Stimulated activated CD4-positive, alpha-beta T cell treated with anti-CD3 and anti-CD28 coated beads, Interleukin-1b, Interleukin-23, amount 100 ng/mL, for 1 hour (primary cell): Measurements from ENCODE around the gene VAV1.
"Not testable (repeated sequence)": the region's sequence is repeated elsewhere in the genome, so short reads cannot be mapped to it uniquely, and the experiment has no call there.

Experiments
- DNase-seq, 2 donors: peaks; one replicate each; pipeline ENCODE4 v3.0.0-alpha.2; 2020; ENCODE audit warnings: low read depth in 2 of 2

Gene VAV1

GRCh38 chr19:6754653-6755463 lies 17.6 kb upstream of the VAV1 start:
- DNase-seq, result no peak

DNA sequence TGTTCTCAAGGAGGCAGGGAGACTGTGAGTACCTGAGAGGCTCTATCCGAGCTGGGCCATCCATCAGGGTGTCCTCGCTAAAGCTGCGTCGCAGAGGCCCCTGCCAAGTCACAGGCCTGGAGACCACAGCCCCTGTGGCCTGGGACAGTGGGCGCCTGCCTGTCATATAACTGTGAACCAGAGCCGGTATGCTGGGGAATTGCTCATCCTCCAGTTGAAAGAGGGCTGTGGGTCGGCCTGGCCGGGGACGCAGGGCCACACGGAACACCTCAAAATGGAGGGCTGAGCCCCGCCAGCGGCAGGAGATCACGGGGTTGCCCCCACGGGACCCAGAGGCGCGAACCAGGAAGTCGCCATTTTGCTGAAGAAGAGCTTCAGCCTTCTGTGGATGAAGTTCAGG lies 11.9 kb upstream of the VAV1 start:
- DNase-seq, result no peak

DNA sequence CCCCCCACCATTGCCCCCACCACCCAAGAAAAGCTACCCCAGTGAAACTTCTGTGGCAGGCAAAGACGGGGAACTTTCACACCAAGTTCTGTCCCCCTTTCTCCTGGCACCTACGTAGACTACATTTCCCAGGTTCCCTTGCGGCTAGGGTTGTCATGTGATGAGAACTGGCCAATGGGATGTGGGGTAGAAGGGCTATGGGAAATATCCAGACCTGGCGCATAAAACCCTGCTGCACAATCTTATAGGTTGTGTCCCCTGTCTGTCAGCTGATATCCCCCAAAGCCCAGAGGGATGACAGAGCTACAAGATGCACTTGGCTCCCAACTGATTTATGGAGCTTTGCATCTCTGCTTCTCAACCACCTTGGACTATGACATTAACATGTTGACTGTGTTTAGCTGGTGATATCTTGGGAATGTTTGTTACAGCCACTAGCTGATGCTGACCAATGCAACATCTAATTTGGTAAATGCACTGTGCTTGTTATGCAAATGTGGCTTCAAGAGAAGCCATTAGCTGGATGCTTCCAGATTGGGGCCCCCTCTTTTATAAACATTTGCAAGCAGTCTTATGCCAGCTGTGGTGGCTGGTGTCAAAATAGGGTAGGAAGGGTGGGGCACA lies 11.3 kb upstream of the VAV1 start:
- no peak for DNase-seq

DNA sequence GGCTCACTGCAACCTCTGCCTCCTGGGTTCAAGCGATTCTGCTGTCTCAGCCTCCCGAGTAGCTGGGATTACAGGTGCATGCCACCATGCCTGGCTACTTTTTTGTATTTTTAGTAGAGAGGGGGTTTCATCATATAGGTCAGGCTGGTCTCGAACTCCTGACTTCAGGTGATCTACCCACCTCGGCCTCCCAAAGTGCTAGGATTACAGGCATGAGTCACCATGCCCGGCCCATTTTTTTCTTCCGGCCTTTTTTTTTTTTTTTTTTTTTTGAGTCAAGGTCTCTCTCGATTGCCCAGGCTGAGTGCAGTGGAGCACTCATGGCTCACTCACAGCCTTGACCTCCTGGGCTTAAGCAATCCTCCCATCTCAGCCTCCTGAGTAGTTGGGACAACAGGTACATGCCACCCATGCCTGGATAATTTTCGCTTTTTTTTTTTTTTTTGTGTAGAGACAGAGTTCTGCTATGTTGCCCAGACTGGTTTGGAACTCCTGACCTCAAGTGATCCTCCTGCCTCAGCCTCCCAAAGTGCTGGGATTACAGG lies 10.2 kb upstream of the VAV1 start:
- not testable (repeated sequence) for DNase-seq

GRCh38 chr19:6765738-6766356 lies 6.7 kb upstream of the VAV1 start:
- DNase-seq, result no peak

DNA sequence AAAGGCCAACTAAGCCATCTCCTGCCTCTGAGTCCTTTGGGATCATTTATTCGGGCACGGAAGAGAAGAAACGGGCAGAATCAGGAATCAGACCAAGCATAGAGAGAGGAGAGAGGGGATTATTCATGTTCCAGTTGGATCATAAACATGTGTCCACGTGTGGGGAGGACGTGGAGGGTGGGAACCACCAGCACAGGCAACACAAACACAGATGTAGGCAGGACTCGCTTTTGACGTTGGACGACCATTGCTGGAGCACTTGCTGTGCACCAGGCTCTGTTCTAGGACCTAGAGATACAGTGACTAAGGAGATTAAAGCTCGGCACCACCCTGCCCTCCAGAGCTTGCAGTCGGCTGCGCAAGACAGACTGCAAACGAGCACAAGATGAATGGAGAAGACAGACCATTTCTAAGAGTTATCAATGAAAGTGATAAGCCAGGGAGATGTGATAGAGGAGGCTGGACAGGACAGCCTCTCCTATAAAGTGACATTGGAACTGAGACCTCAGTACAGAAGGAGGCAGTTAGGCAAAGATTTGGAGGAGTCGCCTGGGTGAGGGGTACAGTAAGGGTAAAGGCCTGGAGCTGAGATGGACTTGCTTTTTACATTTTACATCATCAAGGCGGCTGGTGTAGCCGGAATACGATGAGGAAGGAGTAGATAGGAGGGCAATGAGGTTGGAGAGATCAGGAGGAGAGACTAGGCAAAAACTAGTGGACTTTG lies 6.0 kb upstream of the VAV1 start:
- no peak for DNase-seq

DNA sequence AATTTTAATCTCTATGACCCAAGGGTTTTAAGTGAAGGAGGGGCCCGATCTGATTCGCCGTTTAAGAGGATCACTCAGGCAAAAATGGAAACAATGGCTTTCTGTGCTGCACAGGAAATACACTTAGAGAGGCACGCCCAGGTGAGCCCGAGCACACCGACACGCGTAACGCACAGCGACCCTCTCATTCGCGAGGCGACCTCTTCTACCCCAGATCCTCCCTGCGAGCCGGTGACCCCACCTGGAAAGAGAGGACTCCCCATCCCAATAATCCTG lies 5.5 kb upstream of the VAV1 start:
- no peak for DNase-seq

GRCh38 chr19:6767357-6768235 lies 4.9 kb upstream of the VAV1 start, which contains the start of gene SH2D3A:
SH2D3A (minus strand) TSS chr19:6767435; CDS start chr19:6763748, 3,687 bp downstream.
- DNase-seq, result peak; percentile 90 to 94

DNA sequence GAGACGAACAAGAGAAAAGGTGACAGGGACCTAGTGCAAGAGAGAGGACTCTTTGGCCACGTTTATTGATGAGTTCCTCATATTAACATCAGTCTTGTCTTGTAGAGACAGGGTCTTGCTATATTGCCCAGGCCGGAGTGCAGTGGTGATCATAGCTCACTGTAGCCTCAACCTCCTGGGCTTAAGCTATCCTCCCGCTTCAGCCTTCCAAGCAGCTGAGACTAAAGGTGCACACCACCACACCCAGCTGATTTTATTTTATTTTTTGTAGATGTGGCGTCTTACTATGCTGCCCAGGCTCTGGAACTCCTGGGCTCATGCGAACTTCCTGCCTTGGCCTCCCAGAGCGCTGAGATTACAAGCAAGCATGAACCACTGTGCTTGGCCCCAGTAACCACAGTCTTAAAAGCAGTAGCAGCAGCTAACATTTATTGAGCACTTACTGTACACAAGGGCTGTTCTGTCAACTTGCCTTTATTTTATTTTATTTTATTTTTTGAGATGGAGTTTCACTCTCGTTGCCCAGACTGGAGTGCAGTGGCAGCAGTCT lies 4.2 kb upstream of the VAV1 start:
- no peak for DNase-seq

DNA sequence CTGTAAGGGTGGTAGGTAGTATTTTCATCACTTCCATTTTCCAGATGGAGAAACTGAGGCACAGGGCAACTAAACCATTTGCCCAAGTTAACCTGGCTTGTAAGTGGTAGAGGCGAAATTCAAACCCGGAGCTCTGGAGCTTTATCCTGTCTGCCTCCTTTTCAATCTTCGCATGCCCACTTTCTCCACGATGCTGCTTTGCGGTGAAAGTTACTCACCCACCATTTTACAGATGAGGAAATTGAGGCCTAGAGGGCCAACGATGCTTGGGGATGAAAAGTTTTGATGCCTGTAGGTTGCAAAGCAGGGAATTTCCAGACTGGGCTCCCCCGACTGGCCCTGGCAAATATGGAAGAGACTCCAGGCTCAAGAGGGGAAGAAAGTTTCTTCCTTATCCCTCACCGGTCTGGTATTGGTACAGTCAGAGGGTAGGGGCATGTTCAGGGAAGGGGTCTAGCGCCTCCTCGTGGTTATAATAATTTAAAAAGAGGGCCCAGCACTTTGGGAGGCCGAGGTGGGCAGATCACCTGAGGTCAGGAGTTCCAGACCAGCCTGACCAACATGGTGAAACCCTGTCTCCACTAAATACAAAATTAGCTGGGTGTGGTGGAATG lies 3.4 kb upstream of the VAV1 start:
- no peak for DNase-seq

DNA sequence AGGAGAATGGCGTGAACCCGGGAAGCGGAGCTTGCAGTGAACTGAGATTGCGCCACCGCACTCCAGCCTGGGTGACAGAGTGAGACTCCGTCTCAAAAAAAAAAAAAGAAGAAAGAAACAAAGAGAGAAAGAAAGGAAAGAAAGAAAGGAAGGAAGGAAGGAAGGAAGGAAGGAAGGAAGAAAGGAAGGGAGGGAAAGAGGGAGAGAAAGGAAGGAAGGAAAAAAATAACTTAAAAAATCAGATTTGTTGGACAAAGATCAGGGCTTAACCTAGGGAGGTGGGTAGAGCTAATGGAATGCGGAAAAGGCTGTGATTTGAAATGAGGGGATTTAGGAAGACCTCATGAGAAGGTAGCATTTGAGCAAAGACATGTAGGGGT lies 870 bp upstream of the VAV1 start:
- DNase-seq, result not testable (repeated sequence)

- no peak for DNase-seq
These were observed 386 bp downstream of the VAV1 start for GRCh38 chr19:6772866-6773322.

DNA sequence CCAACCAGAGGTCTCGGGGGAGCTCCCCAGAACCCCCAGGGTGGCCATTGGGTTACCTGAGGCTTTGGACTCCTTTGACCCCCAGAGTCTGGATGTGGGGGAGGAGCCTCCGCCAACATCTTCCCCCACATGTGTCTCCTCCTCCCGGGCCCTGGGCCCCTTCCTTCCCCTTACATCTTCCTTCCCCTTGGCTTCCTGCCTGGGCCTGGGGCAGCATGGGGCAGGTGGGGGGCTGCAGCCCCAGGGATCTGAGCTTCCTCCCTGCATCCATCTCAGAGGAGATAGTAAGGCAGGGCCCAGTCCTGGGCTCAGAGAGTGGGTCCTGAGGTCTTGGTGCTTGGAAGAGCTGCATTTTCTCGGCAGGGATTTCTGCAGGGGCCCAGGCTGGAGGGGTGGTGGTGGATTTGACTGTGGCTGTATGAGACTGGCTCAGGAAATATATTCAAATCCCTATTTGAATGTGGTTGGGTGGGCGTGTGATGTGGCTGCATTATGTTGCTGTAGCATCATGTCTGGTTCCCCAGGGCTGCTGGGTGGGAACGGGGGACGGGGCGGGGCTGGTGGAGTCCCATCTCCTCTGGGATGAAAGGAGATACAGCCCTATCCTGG lies 919 bp downstream of the VAV1 start:
- no peak for DNase-seq

GRCh38 chr19:6774821-6775707 lies 2.6 kb downstream of the VAV1 start:
- no peak for DNase-seq

DNA sequence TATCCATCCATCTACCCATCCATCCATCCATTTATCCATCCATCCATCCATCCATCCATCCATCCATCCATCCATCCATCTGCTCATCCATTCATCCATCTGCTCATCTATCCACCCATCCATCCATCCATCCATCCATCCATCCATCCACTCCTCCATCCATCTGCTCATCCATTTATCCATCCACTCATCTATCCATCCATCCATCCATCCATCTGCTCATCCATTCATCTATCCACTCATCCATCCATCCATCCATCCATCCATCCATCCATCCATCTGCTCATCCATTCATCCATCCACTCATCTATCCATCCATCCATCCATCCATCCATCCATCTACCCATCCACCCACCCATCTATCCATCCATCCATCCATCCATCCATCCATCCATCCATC lies 3.5 kb downstream of the VAV1 start:
- DNase-seq, result not testable (repeated sequence)

GRCh38 chr19:6776999-6777398 lies 4.5 kb downstream of the VAV1 start:
- DNase-seq, result no peak

DNA sequence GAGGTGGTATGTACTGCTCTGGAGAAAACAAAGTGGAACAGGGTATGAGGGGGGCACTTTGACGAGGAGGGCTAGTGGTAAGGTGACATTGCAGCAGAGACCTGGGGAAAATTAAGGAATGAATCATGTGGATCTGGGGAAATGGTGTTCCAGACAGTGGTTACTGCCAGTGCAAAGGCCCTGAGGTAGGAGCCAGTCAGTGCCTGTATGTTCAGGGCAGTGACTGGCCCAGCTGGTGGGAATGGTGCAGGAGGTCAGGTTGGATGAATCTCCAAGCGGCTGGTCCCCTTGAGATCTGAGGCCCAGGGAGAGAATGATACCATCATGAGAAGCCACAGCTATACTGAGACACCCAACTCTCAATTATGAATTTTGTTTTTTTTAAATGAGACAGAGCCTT lies 4.9 kb downstream of the VAV1 start:
- no peak for DNase-seq

DNA sequence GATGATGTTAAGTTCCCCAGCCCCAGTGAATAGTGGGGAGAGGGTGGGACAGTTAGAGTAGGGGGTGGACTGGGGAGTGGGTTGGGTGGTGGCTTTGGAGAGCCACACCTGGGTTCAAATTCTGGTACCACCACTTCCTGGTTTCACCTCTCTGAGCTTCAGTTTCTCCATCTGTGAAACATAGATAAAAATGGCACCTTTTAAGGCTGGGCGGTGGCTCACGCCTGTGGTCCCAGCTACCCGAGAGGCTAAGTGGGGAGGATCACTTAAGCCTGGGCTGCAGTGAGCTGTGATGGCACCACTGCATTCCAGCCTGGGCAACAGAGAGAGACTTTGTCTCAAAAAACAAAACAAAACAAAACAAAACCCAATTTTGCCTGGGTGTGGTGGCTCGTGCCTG lies 5.9 kb downstream of the VAV1 start:
- DNase-seq, result no peak

GRCh38 chr19:6779206-6779605 lies 6.7 kb downstream of the VAV1 start:
- DNase-seq, result no peak
